Hepatic stellate cell (primary cell): ENCODE results near the gene VPS26C.
"Not testable (repeated sequence)": the region's sequence is repeated elsewhere in the genome, so short reads cannot be mapped to it uniquely, and the experiment has no call there.

Experiments
- DNase-seq: peaks from one replicate; pipeline ENCODE4 v3.0.0; 2011; ENCODE audit warnings: low spot score

VPS26C gene

DNA sequence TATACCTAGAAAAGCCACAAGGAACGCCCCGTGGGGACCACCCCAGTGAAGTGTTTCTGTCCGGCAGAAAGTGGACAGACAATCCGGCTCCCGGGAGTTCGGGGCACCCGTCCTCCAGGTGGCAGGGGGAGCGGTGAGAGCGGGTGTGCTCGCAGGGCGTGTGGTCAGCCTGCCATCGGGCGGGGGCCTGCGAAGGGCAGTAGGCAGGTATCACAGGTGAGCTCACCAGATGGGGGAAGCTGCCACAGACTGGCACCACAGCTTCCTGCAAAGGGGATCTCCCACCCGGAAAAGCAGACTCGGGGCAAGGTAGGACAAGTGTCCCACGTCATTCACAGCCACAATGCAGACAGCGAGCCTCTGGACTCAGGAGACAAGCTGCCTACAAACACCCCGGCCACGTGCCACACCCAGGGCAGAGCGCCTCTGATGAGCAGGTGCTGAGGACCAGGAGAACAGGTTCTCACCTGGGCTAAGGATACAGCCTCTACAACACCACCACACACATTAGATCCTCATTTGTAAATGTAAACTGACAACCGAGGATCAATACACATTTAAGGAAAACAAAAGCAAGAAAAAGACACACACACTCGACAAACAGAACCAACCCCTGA, 36.4 kb downstream of the VPS26C start:
- DNase-seq = no peak

DNA sequence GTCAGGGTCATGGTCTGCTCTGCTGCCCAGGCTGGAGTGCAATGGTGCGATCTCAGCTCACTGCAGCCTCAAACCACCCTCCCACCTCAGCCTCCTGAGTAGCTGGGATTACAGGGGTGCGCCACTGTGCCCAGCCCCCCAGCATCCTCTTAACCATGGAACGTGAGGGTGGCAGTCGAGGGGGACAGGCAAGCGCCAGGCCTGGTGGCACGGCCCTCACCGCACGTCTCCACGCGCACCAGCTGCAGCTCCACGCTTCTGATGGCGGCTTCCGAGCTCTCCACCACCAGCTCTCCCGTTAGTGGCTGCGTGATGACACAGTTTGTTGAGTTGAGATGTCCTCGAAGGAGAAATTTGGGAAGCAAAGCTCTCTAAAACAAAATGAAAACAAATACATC, 39.1 kb downstream of the VPS26C start:
- DNase-seq = no peak

DNA sequence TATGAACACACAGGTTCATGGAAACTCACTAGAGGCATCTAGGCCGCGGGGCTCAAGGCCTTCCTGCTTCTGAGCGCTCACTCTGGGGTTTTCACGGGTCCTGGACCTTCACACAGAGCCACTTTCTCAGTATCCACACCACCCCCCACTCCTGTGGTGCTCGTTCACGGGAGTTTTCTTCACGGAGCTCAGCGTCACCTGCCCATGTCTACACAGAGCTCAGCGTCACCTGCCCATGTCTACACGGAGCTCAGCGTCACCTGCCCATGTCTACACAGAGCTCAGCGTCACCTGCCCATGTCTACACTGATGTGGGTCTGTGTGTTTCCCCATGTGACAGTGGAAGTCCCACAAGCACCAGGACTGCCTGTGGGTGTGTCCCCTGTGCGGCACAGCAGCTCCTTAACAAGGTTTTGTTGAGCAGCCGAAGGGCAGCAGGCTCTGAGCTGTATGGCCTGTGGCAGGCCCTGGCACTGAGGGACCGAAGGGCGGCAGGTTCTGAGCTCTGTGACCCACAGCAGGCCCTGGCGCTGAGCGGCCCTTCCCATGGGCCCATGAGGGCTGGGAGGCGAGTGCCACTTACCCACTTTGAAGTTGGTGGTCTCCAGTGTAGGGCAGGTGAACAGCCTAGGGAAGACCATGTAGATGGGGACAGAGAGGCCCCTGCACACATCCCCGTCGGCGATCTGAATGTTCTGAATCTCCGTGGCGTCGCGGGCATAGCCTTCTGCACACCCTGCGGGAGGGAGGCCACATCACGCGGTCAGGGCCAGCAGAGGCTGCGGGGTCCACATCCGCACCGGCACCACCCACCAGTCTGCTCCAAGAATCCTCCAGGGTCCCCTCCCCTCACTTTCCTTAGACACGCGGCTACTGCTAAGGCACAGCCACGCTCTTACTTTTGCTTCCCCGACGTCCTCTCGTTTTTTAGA, 39.8 kb downstream of the VPS26C start:
- DNase-seq = no peak

DNA sequence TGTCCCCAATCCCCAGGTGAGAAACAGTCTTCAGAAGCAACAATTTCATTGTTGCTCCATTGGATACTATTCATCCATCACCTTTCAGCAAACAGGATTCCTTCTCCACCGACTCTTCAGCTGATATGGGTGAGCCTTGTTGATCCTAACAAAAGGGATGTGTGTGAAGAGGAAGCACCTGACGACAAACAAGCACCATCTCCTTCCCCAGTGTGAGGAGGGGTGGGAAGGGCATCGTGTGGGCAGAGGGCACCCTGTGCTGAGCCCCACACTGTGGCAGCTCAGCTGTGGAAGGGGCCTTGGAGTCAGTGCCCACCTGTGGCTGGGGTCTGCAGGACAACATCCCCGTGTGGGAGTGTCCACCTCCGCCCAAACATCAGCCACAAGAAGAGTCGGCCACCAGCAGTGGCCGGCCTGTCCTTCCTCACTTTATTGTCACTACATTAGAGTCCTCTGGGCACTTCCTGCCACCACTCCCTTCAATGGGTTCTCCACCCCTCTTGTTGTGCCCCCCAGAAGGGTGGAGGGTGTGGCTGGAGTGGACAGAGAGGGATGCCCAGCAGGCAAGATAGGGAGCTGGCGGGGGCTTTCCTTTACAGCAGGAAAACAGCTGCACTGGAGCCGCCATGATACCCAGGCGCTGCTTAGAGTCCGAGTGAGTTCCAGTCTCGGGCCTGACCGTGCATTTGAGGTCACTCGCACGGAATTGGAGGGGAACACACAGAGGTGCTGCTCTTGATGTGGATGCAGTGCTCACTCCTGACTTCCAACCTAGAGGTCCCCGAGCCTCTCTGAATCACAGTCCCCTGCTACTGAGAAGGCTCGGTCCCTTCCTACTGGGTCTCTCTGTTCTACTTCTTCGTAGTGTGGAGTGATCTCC, 40.9 kb downstream of the VPS26C start:
- DNase-seq = no peak

DNA sequence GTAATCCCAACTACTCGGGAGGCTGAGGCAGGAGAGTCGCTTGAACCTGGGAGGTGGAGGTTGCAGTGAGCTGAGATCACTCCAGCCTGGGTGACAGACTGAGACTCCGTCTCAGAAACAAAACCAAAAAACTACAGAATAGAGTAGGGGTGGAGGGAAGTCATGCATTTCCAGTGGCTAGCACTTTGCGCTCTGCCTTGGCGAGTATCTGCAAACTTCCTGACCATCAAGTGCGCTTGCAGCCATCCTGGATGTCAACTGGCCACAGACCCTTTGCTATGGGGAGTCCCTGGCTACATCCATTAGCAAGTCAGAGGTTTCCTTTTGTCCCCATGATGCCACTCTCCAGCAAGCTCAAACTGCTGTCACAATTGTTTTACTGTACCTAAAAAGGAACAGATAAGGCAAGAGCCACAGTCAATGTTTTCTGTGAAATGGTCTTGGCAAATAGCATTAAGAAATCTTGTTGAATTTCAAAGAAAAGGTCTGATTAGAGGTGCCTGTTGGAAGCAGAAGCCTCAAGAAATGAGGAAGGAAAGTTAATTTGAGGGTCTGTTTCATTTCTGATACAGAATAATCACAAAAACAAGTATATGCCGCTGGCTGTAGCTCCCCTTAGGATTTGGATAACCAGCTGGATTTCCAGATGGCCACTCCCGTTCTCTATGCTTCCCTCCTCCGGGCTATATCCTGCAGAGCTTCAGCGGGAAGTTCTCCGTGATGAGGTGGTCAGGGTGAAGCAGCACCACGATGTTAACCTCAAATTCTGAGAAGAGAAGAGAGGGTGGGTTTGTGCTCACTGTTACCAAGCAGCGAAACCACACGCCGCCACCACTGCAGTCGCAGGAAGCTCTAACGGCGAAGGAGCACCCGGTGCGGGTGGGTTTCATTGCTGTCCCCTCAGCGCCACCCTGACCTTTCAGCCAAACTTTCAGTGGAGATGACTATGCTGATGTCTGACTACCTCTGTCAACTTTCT, 42.0 kb downstream of the VPS26C start:
- no peak for DNase-seq

DNA sequence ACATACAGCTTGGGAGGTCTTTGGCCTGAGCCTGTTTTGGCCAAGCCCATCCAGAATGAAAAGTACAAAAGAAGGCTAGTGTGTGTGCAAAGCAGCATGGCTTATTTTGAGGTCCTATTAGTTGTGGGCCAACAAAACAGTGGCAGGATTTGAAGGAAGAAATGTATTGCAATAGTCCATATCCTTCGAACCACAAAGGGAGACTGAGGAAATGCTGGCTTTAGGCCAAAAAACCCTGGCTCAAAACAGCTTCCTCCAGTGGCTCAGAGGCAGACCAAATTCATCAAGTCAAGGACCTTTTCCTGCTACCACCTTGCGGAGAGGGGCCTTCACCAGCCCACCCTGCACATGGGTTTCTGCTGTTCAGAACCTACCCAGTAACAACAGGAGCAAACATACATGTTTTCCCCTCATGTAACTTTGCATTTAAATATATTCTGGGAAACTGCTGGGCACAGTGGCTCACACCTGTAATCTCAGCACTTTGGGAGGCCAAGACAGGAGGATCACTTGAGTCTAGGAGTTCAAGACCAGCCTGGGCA, 43.3 kb downstream of the VPS26C start:
- no peak for DNase-seq

DNA sequence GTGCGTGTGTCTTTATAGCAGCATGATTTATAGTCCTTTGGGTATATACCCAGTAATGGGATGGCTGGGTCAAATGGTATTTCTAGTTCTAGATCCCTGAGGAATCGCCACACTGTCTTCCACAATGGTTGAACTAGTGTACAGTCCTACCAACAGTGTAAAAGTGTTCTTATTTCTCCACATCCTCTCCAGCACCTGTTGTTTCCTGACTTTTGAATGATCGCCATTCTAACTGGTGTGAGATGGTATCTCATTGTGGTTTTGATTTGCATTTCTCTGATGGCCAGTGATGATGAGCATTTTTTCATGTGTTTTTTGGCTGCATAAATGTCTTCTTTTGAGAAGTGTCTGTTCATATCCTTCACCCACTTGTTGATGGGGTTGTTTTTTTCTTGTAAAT, 44.9 kb downstream of the VPS26C start:
- not testable (repeated sequence) for DNase-seq

DNA sequence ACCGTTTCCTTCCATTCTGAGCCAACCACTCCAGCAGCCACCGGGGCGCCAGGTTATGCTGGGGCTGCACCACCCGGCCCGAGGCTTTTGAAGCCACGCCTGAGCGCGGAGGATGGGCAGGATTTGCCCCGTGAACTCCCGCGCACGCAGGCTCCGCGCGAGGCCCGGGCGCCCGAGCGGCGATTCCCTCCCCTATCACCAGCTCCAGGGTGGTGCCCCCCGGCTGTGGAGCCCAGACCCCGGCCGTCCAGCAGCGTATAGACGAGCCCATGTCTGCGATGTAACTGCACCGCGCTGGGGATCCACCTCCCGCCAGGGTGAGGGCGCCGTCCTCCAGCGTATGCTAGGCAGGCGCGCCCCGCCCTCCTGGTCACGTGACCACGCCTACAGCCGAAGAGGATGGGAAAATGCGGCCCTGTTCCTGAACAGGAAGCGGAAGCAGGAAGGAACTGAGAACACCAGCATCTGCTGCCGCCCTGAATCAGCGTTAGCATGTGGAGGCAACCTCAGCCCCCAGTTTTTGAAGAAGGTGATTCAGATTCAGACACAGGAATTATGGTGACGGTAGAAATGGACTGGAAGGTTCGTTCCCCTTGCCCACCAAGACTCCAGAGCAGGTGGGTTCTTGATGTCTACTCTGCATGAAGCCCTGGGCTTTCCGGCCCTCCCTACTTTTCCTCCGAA, 46.0 kb downstream of the VPS26C start:
- DNase-seq = peak; percentile 90

DNA sequence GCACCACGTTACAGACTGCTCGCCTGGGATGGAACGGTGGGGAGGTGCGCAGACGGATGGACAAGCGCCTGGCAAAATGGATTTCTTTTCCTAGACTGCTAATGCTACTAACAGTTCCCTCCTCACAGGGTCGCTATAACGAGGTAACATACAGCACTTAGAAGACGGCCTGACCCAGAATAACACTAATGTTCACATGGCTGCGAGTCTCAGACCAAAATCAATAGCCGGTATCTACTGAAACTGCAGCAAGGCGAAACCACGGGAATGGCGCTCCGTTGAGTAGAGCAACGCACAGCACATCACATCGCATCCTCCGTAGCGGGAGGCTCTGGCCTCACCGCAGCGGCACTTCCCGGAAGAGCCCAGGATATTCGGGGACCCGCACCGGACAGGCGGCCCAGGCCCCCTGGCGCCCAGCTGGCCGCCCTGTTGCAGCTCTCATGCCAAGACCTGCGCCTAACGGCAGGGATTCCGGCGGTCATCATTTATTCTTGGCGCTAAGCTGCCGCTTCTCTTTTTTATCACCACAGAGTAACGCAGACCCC, 46.6 kb downstream of the VPS26C start:
- peak; percentile 56 for DNase-seq

DNA sequence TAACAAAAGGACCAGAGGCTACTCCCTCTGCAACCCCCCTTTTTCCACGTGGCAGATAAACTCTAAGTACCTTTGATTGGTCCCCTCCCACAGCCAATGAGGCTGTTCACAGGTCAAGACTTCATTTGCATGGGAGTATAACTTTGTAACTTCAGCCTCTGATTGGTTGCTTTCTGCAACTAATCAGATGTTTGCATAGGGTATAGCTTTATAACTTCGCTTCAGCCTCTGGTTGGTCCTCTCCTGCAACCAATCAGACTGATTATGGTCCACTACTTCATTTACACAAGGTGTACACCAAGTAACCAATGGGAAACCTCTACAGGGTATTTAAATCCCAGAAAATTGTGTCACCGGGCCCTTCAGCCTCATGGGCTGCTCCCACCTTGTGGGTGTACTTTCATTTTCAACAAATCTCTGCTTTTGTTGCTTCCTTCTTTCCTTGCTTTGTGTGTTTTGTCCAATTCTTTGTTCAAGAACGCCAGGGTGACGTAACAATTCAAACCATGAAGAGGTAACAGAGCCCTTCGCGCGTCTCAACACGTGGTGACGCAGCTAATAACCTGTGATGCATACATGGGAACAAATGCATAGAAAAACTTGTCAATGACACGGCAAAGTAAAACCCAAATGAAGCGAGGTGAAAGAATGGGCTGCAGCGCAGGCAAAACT, 47.2 kb downstream of the VPS26C start:
- DNase-seq = no peak

DNA sequence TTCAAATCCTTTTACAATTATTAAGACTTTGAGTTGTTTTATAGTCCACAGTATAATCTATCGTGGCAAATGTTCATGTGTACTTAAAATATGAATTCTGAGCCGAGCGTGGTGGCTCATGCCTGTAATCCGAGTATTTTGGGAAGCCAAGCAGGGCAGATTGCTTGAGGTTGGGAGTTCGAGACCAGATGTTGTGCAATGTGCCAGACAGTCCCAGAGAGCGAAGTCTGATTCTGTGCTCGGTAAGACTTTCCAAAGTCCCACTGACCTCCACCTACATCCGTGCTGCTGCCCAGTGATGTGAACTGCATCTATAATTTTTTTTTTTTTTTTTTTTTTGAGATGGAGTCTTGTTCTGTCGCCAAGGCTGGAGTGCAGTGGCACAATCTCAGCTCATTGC, 52.2 kb downstream of the VPS26C start:
- no peak for DNase-seq

DNA sequence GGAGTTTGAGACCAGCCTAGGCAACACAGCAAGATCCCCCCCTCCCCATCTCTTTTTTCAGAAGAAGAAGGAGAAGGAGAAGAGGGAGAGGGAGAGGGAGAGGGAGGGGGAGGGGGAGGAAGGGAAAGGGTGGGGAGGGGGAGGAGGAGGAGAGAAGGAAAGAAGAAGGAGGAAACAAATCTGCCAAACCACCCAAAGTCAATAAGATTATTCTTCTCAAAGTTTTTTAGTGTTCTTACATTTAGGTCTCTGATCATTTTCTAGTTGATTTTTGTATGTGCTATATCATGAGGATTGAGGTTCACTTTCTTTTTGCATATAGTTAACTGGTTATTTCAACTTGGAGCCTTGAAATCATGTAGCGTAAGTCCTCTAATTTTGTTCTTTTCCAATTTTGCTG, 56.3 kb downstream of the VPS26C start:
- no peak for DNase-seq

DNA sequence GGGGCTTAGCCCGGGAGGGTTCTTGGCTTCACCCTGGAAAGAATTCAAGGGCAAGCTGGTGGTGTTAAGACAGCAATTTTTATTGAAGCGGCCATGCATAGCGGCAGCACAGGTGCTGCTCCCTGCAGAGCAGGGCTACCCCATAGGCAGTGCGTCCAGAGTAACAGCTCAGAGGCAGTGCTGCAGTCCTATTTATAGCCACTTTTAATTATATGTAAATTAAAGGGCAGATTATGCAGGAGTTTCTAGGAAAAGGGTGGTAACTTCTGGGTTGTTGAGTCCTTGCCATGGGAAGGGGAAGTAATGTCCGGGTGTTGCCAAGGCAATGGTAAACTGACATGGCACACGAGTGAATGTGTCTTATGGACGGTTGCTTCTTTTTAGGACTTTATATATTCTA, 57.0 kb downstream of the VPS26C start:
- DNase-seq = no peak

DNA sequence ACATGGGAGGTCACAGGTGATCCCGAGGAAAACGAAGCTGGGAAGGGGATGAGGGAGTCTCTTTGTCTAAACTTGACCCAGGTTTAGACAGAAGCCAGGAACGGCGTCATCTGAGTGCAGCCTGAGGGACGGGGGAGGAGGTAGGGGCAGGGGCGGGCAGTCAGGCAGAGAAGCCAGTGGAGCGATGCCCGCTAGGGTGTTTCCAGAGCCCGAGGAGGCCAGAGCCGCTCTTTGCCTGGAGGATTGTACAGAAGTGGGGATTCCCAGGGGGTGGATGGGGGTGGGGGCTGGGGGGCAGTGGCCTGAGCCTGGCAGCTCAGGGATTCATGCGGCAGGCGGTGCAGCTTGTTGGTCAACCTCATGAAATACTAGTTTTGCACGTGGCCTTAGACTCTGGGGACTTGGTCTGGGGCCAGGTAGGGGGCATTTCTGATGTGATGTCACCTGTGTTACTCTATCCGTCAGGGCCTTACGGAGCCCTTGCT, 58.4 kb downstream of the VPS26C start:
- no peak for DNase-seq

DNA sequence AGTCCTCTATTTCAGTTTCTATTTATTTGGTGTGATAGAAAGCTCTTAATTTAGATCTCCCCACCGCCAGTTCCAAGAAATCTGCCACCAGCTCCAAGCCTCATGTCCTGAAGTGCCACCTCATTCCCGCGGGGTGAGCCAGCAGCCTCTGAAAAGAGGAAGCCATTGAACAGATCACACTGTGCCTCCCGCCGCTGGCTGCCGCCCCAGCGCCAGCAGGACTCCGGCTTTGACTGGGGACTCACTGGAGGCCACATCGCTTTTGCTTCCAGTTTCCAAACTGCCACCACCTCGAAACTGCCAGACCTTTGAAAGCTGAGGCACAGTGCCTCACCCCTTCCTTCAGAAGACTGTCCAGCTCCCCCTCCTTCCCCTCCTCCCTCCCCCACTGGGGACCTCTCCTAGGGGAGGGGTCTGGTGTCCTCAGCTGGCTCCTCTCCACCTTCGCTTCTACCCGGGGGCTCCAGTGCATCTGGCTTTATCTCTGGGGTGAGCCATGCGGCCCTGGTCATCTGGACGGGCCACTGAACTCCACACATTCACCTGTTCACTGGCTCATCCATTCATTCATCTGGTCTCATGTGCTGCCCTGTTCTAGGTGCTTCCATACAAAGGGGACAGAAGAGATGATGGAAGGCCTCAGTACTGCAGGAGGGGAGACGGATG, 58.9 kb downstream of the VPS26C start:
- DNase-seq = peak; percentile 26

DNA sequence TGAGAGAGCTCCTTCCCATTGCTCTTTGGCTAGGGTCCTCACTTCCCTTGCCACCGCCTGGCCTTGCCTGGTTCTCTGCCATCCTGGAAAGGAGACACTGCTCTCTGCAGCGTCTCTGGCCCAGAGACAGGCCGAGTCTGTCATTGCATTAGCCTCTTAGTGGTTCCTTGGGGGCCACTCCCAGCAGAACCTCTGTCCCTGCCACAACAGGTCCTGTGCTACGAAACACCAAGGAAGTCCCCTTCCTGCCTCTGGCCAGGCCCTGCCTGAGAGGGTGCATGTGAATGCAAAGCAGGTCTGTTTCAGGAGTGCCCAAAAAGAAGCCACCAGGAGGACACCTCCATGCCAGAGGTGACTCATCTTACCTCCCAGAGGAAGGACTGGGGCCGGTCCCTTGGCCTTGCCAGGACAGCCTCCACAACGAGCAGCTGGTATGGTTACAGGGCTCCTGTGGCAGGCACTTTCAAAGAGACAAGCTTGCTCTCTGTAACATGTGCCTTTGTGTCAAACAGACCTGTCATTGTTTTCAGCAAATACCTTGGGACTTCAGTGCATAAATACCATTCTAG, 59.6 kb downstream of the VPS26C start:
- DNase-seq = peak; percentile 36

DNA sequence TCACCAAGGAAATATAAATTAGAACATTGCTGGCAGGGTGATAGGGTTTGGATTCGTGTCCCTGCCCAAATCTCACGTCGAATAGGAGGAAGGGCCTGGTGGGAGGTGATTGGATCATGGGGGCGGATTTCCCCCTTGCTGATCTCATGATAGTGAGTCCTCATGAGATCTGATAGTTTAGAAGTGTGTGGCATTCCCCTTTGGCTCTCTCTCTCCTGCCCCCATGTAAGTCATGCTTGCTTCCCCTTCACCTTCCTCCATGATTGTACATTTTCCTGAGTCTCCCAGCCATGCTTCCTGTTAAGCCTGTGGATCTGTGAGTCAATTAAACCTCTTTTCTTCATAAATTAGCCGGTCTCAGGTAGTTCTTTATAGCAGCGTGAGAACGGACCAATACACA, 60.6 kb downstream of the VPS26C start:
- no peak for DNase-seq

DNA sequence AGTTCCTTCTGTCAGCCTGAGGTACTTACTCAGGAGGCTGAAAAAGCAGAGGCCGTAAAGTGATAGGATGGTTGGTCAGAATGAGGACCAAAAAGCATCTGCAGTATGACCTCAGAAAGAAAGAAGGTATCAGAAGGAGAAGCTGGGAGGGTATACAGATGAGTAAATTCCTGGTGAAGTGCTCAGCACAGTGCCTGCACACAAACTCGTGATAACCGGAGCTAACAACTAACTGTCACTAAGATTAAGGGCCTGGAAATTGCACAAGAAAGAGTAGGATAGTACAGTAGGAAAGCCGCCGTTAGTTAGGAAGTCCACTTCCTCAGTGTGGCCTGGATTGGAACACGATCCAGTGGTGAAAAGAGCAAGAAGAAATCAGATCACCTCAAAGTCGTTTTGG, 62.6 kb downstream of the VPS26C start:
- DNase-seq = no peak
